AG20443 (cell line): ENCODE measurements around the gene ZFYVE1.
"Not testable (repeated sequence)": the region's sequence is repeated elsewhere in the genome, so short reads cannot be mapped to it uniquely, and the experiment has no call there.

Experiments used
- DNase-seq: peaks from one replicate; pipeline ENCODE4 v3.0.0; 2012; ENCODE audit warnings: low spot score, mixed read lengths

The ZFYVE1 gene

GRCh38 chr14:73026845-73027542 lies at the start of gene ZFYVE1:
Gene ZFYVE1, minus strand, starts transcription at chr14:73027106. Its CDS starts 2,598 bp downstream, at chr14:73024508.
- DNase-seq: peak; percentile 98

GRCh38 chr14:73069585-73069984 lies 42.7 kb upstream of the ZFYVE1 start:
- DNase-seq: no peak

GRCh38 chr14:73058922-73059673 lies 32.2 kb upstream of the ZFYVE1 start:
- peak; percentile 58 for DNase-seq

GRCh38 chr14:73058224-73058921 lies 31.5 kb upstream of the ZFYVE1 start, which contains the start of gene RBM25:
Gene RBM25, plus strand, starts transcription at chr14:73058534. Its CDS starts 13,108 bp downstream, at chr14:73071642.
- DNase-seq: peak; percentile 98

GRCh38 chr14:73057944-73058223 lies 31.0 kb upstream of the ZFYVE1 start:
- no peak for DNase-seq

- DNase-seq: no peak
These were observed 28.3 kb upstream of the ZFYVE1 start for GRCh38 chr14:73055251-73055650.

- DNase-seq: no peak
These were observed 22.5 kb upstream of the ZFYVE1 start for GRCh38 chr14:73049428-73049827.

GRCh38 chr14:73047808-73048207 lies 20.9 kb upstream of the ZFYVE1 start:
- no peak for DNase-seq

- not testable (repeated sequence) for DNase-seq
These were observed 10.0 kb upstream of the ZFYVE1 start for GRCh38 chr14:73036706-73037450.

- no peak for DNase-seq
These were observed 1.1 kb upstream of the ZFYVE1 start for GRCh38 chr14:73027984-73028383.

GRCh38 chr14:73027546-73027945 lies 640 bp upstream of the ZFYVE1 start:
- no peak for DNase-seq

GRCh38 chr14:73026243-73026844 lies 562 bp downstream of the ZFYVE1 start:
- DNase-seq: no peak

- DNase-seq: peak; percentile 25
These were observed 1.4 kb downstream of the ZFYVE1 start for GRCh38 chr14:73025544-73025943.

- DNase-seq: no peak
These were observed 4.9 kb downstream of the ZFYVE1 start for GRCh38 chr14:73022051-73022450.

- DNase-seq: not testable (repeated sequence)
These were observed 10.9 kb downstream of the ZFYVE1 start for GRCh38 chr14:73016011-73016410.

GRCh38 chr14:73015552-73015951 lies 11.4 kb downstream of the ZFYVE1 start:
- not testable (repeated sequence) for DNase-seq

- DNase-seq: peak; percentile 48
These were observed 12.8 kb downstream of the ZFYVE1 start for GRCh38 chr14:73014105-73014504.

- not testable (repeated sequence) for DNase-seq
These were observed 15.7 kb downstream of the ZFYVE1 start for GRCh38 chr14:73011189-73011588.

GRCh38 chr14:73008501-73008900 lies 18.4 kb downstream of the ZFYVE1 start:
- DNase-seq: peak; percentile 33

- no peak for DNase-seq
These were observed 19.1 kb downstream of the ZFYVE1 start for GRCh38 chr14:73007835-73008234.

GRCh38 chr14:73004641-73005040 lies 22.3 kb downstream of the ZFYVE1 start:
- not testable (repeated sequence) for DNase-seq

- no peak for DNase-seq
These were observed 23.2 kb downstream of the ZFYVE1 start for GRCh38 chr14:73003681-73004080.
